ENCODE results near the gene EFS.

Gene EFS

GRCh38 chr14:23344481-23344880 is 20.5 kb downstream of the EFS start:
- no peak for TF ChIP-seq REST (IDR thresholded peaks at IDR 0.05; ENCODE audit: insufficient read depth in 1 of 2, low read depth in 2 of 2, low read length in 2 of 2)
- TF ChIP-seq TAF1 (IDR thresholded peaks at IDR 0.05; ENCODE audit: borderline replicate concordance, insufficient read depth, low read length): no peak
- no peak for TF ChIP-seq FOXP2 (optimal IDR thresholded peaks at IDR 0.05; ENCODE audit: borderline replicate concordance, extremely low read depth, extremely low read length, insufficient read depth)
- no peak for TF ChIP-seq POLR2AphosphoS5 (IDR thresholded peaks at IDR 0.05; ENCODE audit: low read depth, low read length)
- no peak for TF ChIP-seq SIN3A (IDR thresholded peaks at IDR 0.05; ENCODE audit: borderline replicate concordance, insufficient read depth, low read length)

- no peak for TF ChIP-seq POLR2AphosphoS5 (IDR thresholded peaks at IDR 0.05; ENCODE audit: low read depth, low read length)
- TF ChIP-seq REST (IDR thresholded peaks at IDR 0.05; ENCODE audit: insufficient read depth in 1 of 2, low read depth in 2 of 2, low read length in 2 of 2): no peak
- no peak for TF ChIP-seq FOXP2 (optimal IDR thresholded peaks at IDR 0.05; ENCODE audit: borderline replicate concordance, extremely low read depth, extremely low read length, insufficient read depth)
- no peak for TF ChIP-seq TAF1 (IDR thresholded peaks at IDR 0.05; ENCODE audit: borderline replicate concordance, insufficient read depth, low read length)
- TF ChIP-seq SIN3A (IDR thresholded peaks at IDR 0.05; ENCODE audit: borderline replicate concordance, insufficient read depth, low read length): no peak
Measured at GRCh38 chr14:23339506-23340268, 25.3 kb downstream of the EFS start.

- TF ChIP-seq FOXP2 (optimal IDR thresholded peaks at IDR 0.05; ENCODE audit: borderline replicate concordance, extremely low read depth, extremely low read length, insufficient read depth) (no peak), REST (IDR thresholded peaks at IDR 0.05; ENCODE audit: insufficient read depth in 1 of 2, low read depth in 2 of 2, low read length in 2 of 2) (no peak), SIN3A (IDR thresholded peaks at IDR 0.05; ENCODE audit: borderline replicate concordance, insufficient read depth, low read length) (no peak), TAF1 (IDR thresholded peaks at IDR 0.05; ENCODE audit: borderline replicate concordance, insufficient read depth, low read length) (no peak), POLR2AphosphoS5 (IDR thresholded peaks at IDR 0.05; ENCODE audit: low read depth, low read length) (no peak)
Measured at GRCh38 chr14:23335623-23336022, 29.3 kb downstream of the EFS start.

- no peak for TF ChIP-seq TAF1 (IDR thresholded peaks at IDR 0.05; ENCODE audit: borderline replicate concordance, insufficient read depth, low read length)
- TF ChIP-seq REST (IDR thresholded peaks at IDR 0.05; ENCODE audit: insufficient read depth in 1 of 2, low read depth in 2 of 2, low read length in 2 of 2): no peak
Measured at GRCh38 chr14:23327947-23328744, 36.8 kb downstream of the EFS start.
